Measurements from ENCODE around the gene BRME1.

BRME1 gene

GRCh38 chr19:13881251-13881691 is 24.6 kb downstream of the BRME1 start:
- Histone ChIP-seq H3K9me2 (replicated peaks; ENCODE audit: insufficient read depth, low read length) (no peaks in the 10 kb centered on the region), H3K4me2 (ENCODE audit: low read depth, low read length, poor library complexity, severe bottlenecking) (no peak overlapping the region), H2AFZ (ENCODE audit: low read depth, low read length, severe bottlenecking) (no peak overlapping the region), H3K9ac (ENCODE audit: low read length) (no peak overlapping the region), H3K4me3 (ENCODE audit: insufficient read depth, low read length, poor library complexity, severe bottlenecking) (no peak overlapping the region), H3K27ac (ENCODE audit: low read depth, low read length) (no peak overlapping the region), H3F3A (ENCODE audit: insufficient read depth) (no peaks in the 10 kb centered on the region), H3K9me3 (ENCODE audit: insufficient read depth, low read length) (no peaks in the 10 kb centered on the region), H3K36me3 (ENCODE audit: low read length) (no peaks in the 10 kb centered on the region), H3K79me2 (ENCODE audit: insufficient read depth, low read length) (no peaks in the 10 kb centered on the region), H4K20me1 (ENCODE audit: low read depth, low read length) (no peaks in the 10 kb centered on the region), H3K27me3 (ENCODE audit: low read length) (no peaks in the 10 kb centered on the region)
- no peak for TF ChIP-seq CTCF (IDR thresholded peaks at IDR 0.05; ENCODE audit: insufficient read depth, low read length, poor library complexity, severe bottlenecking)
- no peak for TF ChIP-seq EZH2phosphoT487 (conservative IDR thresholded peaks at IDR 0.05; ENCODE audit: low read length)

GRCh38 chr19:13880059-13881043 is 25.6 kb downstream of the BRME1 start:
- Histone ChIP-seq H3K36me3 (ENCODE audit: low read length) (no peaks in the 10 kb centered on the region), H3K9me2 (replicated peaks; ENCODE audit: insufficient read depth, low read length) (no peaks in the 10 kb centered on the region), H3F3A (ENCODE audit: insufficient read depth) (no peaks in the 10 kb centered on the region), H3K27ac (ENCODE audit: low read depth, low read length) (no peak overlapping the region), H3K79me2 (ENCODE audit: insufficient read depth, low read length) (no peaks in the 10 kb centered on the region), H2AFZ (ENCODE audit: low read depth, low read length, severe bottlenecking) (peak overlapping the region; percentile 58), H3K9me3 (ENCODE audit: insufficient read depth, low read length) (no peaks in the 10 kb centered on the region), H3K27me3 (ENCODE audit: low read length) (no peaks in the 10 kb centered on the region), H4K20me1 (ENCODE audit: low read depth, low read length) (no peaks in the 10 kb centered on the region), H3K4me2 (ENCODE audit: low read depth, low read length, poor library complexity, severe bottlenecking) (peak overlapping the region; percentile 40), H3K4me3 (ENCODE audit: insufficient read depth, low read length, poor library complexity, severe bottlenecking) (no peak overlapping the region), H3K9ac (ENCODE audit: low read length) (peak overlapping the region; percentile 30; the same call in 1 of the 2 replicates)
- no peak for TF ChIP-seq EZH2phosphoT487 (conservative IDR thresholded peaks at IDR 0.05; ENCODE audit: low read length)
- TF ChIP-seq CTCF (IDR thresholded peaks at IDR 0.05; ENCODE audit: insufficient read depth, low read length, poor library complexity, severe bottlenecking) = peak; percentile 96

GRCh38 chr19:13877303-13877702 is 28.6 kb downstream of the BRME1 start:
- TF ChIP-seq CTCF (IDR thresholded peaks at IDR 0.05; ENCODE audit: insufficient read depth, low read length, poor library complexity, severe bottlenecking) (no peak), EZH2phosphoT487 (conservative IDR thresholded peaks at IDR 0.05; ENCODE audit: low read length) (no peak)
- H3K9ac ChIP-seq (ENCODE audit: low read length) = no peak overlapping the region
- H3K4me2 ChIP-seq (ENCODE audit: low read depth, low read length, poor library complexity, severe bottlenecking) = no peak overlapping the region
- H3K79me2 ChIP-seq (ENCODE audit: insufficient read depth, low read length) = no peaks in the 10 kb centered on the region
- H2AFZ ChIP-seq (ENCODE audit: low read depth, low read length, severe bottlenecking) = no peak overlapping the region
- no peaks in the 10 kb centered on the region for H3K9me2 ChIP-seq (replicated peaks; ENCODE audit: insufficient read depth, low read length)
- H3K27ac ChIP-seq (ENCODE audit: low read depth, low read length) = no peak overlapping the region
- H3K9me3 ChIP-seq (ENCODE audit: insufficient read depth, low read length) = no peaks in the 10 kb centered on the region
- no peaks in the 10 kb centered on the region for H3F3A ChIP-seq (ENCODE audit: insufficient read depth)
- no peaks in the 10 kb centered on the region for H3K27me3 ChIP-seq (ENCODE audit: low read length)
- no peak overlapping the region for H3K4me3 ChIP-seq (ENCODE audit: insufficient read depth, low read length, poor library complexity, severe bottlenecking)
- no peaks in the 10 kb centered on the region for H3K36me3 ChIP-seq (ENCODE audit: low read length)
- no peaks in the 10 kb centered on the region for H4K20me1 ChIP-seq (ENCODE audit: low read depth, low read length)
